HEK293 (cell line): ENCODE data around the gene TMEM203.

ENCODE experiments used
- BCL6B ChIP-seq: fragments of 450-650 bp; formaldehyde crosslinking; IDR thresholded peaks from 2 replicates; pipeline ENCODE4 v1.5.1; 2017; ENCODE audit warnings: missing biosample characterization, missing genetic modification characterization
- CTCF ChIP-seq: fragments of 450-650 bp; formaldehyde crosslinking; IDR thresholded peaks from 2 replicates; pipeline ENCODE4 v1.5.1; 2016; ENCODE audit warnings: missing biosample characterization, missing genetic modification characterization
- ELK4 ChIP-seq: IDR thresholded peaks from 2 replicates; pipeline ENCODE4 v1.6.1; 2011; ENCODE audit warnings: mild to moderate bottlenecking, low read depth, low read length, borderline replicate concordance
- GLIS1 ChIP-seq: fragments of 450-650 bp; formaldehyde crosslinking; IDR thresholded peaks from 2 replicates; pipeline ENCODE4 v1.5.1; 2016; ENCODE audit warnings: missing biosample characterization, missing genetic modification characterization
- GLIS2 ChIP-seq: fragments of 450-650 bp; formaldehyde crosslinking; IDR thresholded peaks from 2 replicates; pipeline ENCODE4 v1.5.1; 2016; ENCODE audit warnings: missing biosample characterization, missing genetic modification characterization
- KLF17 ChIP-seq: fragments of 450-650 bp; formaldehyde crosslinking; IDR thresholded peaks from 2 replicates; pipeline ENCODE4 v1.5.1; 2016; ENCODE audit warnings: missing biosample characterization, missing genetic modification characterization
- MEIS1 ChIP-seq: sonication (generic); formaldehyde crosslinking; IDR thresholded peaks from 2 replicates; pipeline ENCODE4 v1.8.1; 2022; ENCODE audit warnings: missing genetic modification reagents, mild to moderate bottlenecking, borderline replicate concordance
- MYNN ChIP-seq: fragments of 450-650 bp; formaldehyde crosslinking; IDR thresholded peaks from 2 replicates; pipeline ENCODE4 v1.5.1; 2016; ENCODE audit warnings: missing biosample characterization, missing genetic modification characterization, borderline replicate concordance
- PRDM10 ChIP-seq: fragments of 450-650 bp; formaldehyde crosslinking; IDR thresholded peaks from 2 replicates; pipeline ENCODE4 v1.5.1; 2016; ENCODE audit warnings: missing biosample characterization, missing genetic modification characterization
- SP2 ChIP-seq: fragments of 450-650 bp; formaldehyde crosslinking; IDR thresholded peaks from 2 replicates; pipeline ENCODE4 v1.5.1; 2016; ENCODE audit warnings: missing biosample characterization, missing genetic modification characterization
- TCF7L2 ChIP-seq: IDR thresholded peaks from 2 replicates; pipeline ENCODE4 v1.6.1; 2011; ENCODE audit warnings: low read depth, mild to moderate bottlenecking, inconsistent platforms, low read length, moderate library complexity, borderline replicate concordance
- WT1 ChIP-seq: fragments of 450-650 bp; formaldehyde crosslinking; IDR thresholded peaks from 2 replicates; pipeline ENCODE4 v1.5.1; 2016; ENCODE audit warnings: missing biosample characterization, missing genetic modification characterization
- ZBTB26 ChIP-seq: fragments of 450-650 bp; formaldehyde crosslinking; optimal IDR thresholded peaks from 2 replicates; pipeline ENCODE3; 2016; ENCODE audit warnings: missing biosample characterization, mild to moderate bottlenecking, missing genetic modification characterization
- ZBTB48 ChIP-seq: fragments of 450-650 bp; formaldehyde crosslinking; IDR thresholded peaks from 2 replicates; pipeline ENCODE4 v1.5.1; 2016; ENCODE audit warnings: missing biosample characterization, missing genetic modification characterization
- ZBTB6 ChIP-seq: fragments of 450-650 bp; formaldehyde crosslinking; IDR thresholded peaks from 2 replicates; pipeline ENCODE4 v1.5.1; 2017; ENCODE audit warnings: missing biosample characterization, missing genetic modification characterization
- ZEB2 ChIP-seq: fragments of 450-650 bp; formaldehyde crosslinking; IDR thresholded peaks from 2 replicates; pipeline ENCODE4 v1.5.1; 2016; ENCODE audit warnings: missing biosample characterization, missing genetic modification characterization
- ZFP3 ChIP-seq: fragments of 450-650 bp; formaldehyde crosslinking; IDR thresholded peaks from 2 replicates; pipeline ENCODE4 v1.5.1; 2016; ENCODE audit warnings: low read depth, missing biosample characterization, missing genetic modification characterization
- ZIC2 ChIP-seq: fragments of 450-650 bp; formaldehyde crosslinking; IDR thresholded peaks from 2 replicates; pipeline ENCODE4 v1.5.1; 2016; ENCODE audit warnings: missing biosample characterization, missing genetic modification characterization
- ZNF140 ChIP-seq: fragments of 450-650 bp; formaldehyde crosslinking; IDR thresholded peaks from 2 replicates; pipeline ENCODE4 v1.5.1; 2016; ENCODE audit warnings: missing biosample characterization, missing genetic modification characterization
- ZNF169 ChIP-seq: fragments of 450-650 bp; formaldehyde crosslinking; IDR thresholded peaks from 2 replicates; pipeline ENCODE4 v1.5.1; 2016; ENCODE audit warnings: missing biosample characterization, missing genetic modification characterization
- ZNF221 ChIP-seq: fragments of 450-650 bp; formaldehyde crosslinking; IDR thresholded peaks from 2 replicates; pipeline ENCODE4 v1.5.1; 2017; ENCODE audit warnings: missing biosample characterization, missing genetic modification characterization, borderline replicate concordance
- ZNF223 ChIP-seq: fragments of 450-650 bp; formaldehyde crosslinking; IDR thresholded peaks from 2 replicates; pipeline ENCODE4 v1.5.1; 2016; ENCODE audit warnings: missing biosample characterization, missing genetic modification characterization
- ZNF354C ChIP-seq: fragments of 450-650 bp; formaldehyde crosslinking; IDR thresholded peaks from 2 replicates; pipeline ENCODE4 v1.5.1; 2016; ENCODE audit warnings: missing biosample characterization, missing genetic modification characterization, low read depth, borderline replicate concordance
- ZNF37A ChIP-seq: fragments of 450-650 bp; IDR thresholded peaks from 2 replicates; pipeline ENCODE4 v1.5.1; 2018; ENCODE audit warnings: missing biosample characterization, missing genetic modification characterization
- ZNF623 ChIP-seq: fragments of 450-650 bp; formaldehyde crosslinking; IDR thresholded peaks from 2 replicates; pipeline ENCODE4 v1.5.1; 2016; ENCODE audit warnings: missing biosample characterization, missing genetic modification characterization
- ZNF626 ChIP-seq: fragments of 450-650 bp; sonication (Bioruptor Pico); formaldehyde crosslinking; IDR thresholded peaks from 2 replicates; pipeline ENCODE4 v1.5.1; 2018; ENCODE audit warnings: missing biosample characterization, missing genetic modification characterization, inconsistent platforms
- ZNF707 ChIP-seq: fragments of 450-650 bp; formaldehyde crosslinking; IDR thresholded peaks from 2 replicates; pipeline ENCODE4 v1.5.1; 2016; ENCODE audit warnings: missing biosample characterization, missing genetic modification characterization
- ZNF768 ChIP-seq: fragments of 450-650 bp; formaldehyde crosslinking; IDR thresholded peaks from 2 replicates; pipeline ENCODE4 v1.5.1; 2018; ENCODE audit warnings: missing biosample characterization, mild to moderate bottlenecking, missing genetic modification characterization
- ZSCAN16 ChIP-seq: fragments of 450-650 bp; formaldehyde crosslinking; IDR thresholded peaks from 2 replicates; pipeline ENCODE4 v1.5.1; 2016; ENCODE audit warnings: missing biosample characterization, missing genetic modification characterization

TMEM203 gene

GRCh38 chr9:137236238-137236935 is 30.9 kb upstream of the TMEM203 start (continued):
- TF ChIP-seq ZNF354C (tag by site-specific recombination) (no peak), ZSCAN16 (tag by site-specific recombination) (no peak), ZNF626 (no peak), ELK4 (no peak), ZNF169 (no peak), ZNF768 (tag by site-specific recombination) (no peak), PRDM10 (no peak), KLF17 (tag by site-specific recombination) (peak; percentile 62; the same call in 1 of the 2 replicates), BCL6B (no peak), ZFP3 (tag by site-specific recombination) (no peak), ZNF37A (tag by site-specific recombination) (no peak), GLIS2 (tag by site-specific recombination) (peak; percentile 86; the same call in 1 of the 2 replicates), SP2 (tag by site-specific recombination) (peak; percentile 44), TCF7L2 (no peak), ZBTB26 (tag by site-specific recombination) (peak; percentile 26), ZEB2 (tag by site-specific recombination) (peak; percentile 55; the same call in 1 of the 2 replicates), ZNF623 (tag by site-specific recombination) (no peak), ZBTB48 (tag by site-specific recombination) (peak; percentile 19; the same call in 1 of the 2 replicates), GLIS1 (no peak), MEIS1 (CRISPR knock-in tag) (no peak), MYNN (tag by site-specific recombination) (no peak), CTCF (tag by site-specific recombination) (peak; percentile 99), ZNF140 (tag by site-specific recombination) (no peak), ZNF707 (tag by site-specific recombination) (no peak), WT1 (peak; percentile 20; the same call in 1 of the 2 replicates), ZNF221 (tag by site-specific recombination) (no peak), ZNF223 (tag by site-specific recombination) (no peak), ZBTB6 (tag by site-specific recombination) (no peak; the same call in 1 of the 2 replicates), ZIC2 (tag by site-specific recombination) (peak; percentile 95)
